Lower leg skin (tissue), 4 donors: Measurements from ENCODE around the gene RARA. TPM values are rescaled to one million over a fixed set of nuclear protein-coding genes. Genes with fewer than 3 reads are reported as not detected.

Experiments used
- DNase-seq, 2 donors: peaks; one replicate each; pipeline ENCODE4 v3.0.0-alpha.2; 2019; ENCODE audit warnings: low spot score in 2 of 2
- H3K4me3 ChIP-seq: fragments of 200-600 bp; sonication (generic); 2 replicates; pipeline ENCODE4 v1.5.1; 2017; ENCODE audit warnings: mild to moderate bottlenecking, low read depth; ENCODE audit not compliant: poor library complexity, severe bottlenecking
- CTCF ChIP-seq, 3 donors: fragments of 450-650 bp; IDR thresholded peaks; one replicate each; pipeline ENCODE4 v1.5.1; 2016; ENCODE audit warnings: antibody characterized with exemption in 3 of 3, mild to moderate bottlenecking in 3 of 3, moderate library complexity in 2 of 3
- POLR2A ChIP-seq, 2 donors: fragments of 450-650 bp; IDR thresholded peaks; one replicate each; pipeline ENCODE4 v1.6.1; 2016 to 2017; ENCODE audit warnings: antibody characterized with exemption in 2 of 2, mild to moderate bottlenecking in 1 of 2, moderate library complexity in 1 of 2
- WGBS, 2 donors: methylation state at CpG; one replicate each; pipeline ENCODE4 v1.1.5; 2018; 5-methylcytosine and 5-hydroxymethylcytosine counted together
- intact Hi-C: fragments of 100-400 bp; cut with DNase I; formaldehyde crosslinking; loops from one replicate; pipeline ENCODE4 v1.15.0; 2023; ENCODE audit warnings: low total_unique reads
- total RNA-seq, 4 donors: library from RNA; depleted of rRNA; stranded (reverse); fragments of >200 nt; gene quantifications; one replicate each; pipeline ENCODE4 v1.1.0, GENCODE V29; 2016

RARA gene
- total RNA-seq, 4 donors from 2014 or later: 18.1 to 38.0 (median 25.2) TPM

GRCh38 chr17:40340327-40340726 lies 31.3 kb downstream of the RARA start:
- no peak overlapping the region for H3K4me3 ChIP-seq
- WGBS, 2 donors: 84 to 88% methylated on average over 1 of the region's 1 CpG
- TF ChIP-seq CTCF (IDR thresholded peaks at IDR 0.05) (no peak), POLR2A (IDR thresholded peaks at IDR 0.05) (no peak)
- no peak for DNase-seq
- intact Hi-C loops: loop anchor here (10.0 kb wide), 1 partner anchor 226 kb away; no protein-coding TSS in a partner anchor

DNA sequence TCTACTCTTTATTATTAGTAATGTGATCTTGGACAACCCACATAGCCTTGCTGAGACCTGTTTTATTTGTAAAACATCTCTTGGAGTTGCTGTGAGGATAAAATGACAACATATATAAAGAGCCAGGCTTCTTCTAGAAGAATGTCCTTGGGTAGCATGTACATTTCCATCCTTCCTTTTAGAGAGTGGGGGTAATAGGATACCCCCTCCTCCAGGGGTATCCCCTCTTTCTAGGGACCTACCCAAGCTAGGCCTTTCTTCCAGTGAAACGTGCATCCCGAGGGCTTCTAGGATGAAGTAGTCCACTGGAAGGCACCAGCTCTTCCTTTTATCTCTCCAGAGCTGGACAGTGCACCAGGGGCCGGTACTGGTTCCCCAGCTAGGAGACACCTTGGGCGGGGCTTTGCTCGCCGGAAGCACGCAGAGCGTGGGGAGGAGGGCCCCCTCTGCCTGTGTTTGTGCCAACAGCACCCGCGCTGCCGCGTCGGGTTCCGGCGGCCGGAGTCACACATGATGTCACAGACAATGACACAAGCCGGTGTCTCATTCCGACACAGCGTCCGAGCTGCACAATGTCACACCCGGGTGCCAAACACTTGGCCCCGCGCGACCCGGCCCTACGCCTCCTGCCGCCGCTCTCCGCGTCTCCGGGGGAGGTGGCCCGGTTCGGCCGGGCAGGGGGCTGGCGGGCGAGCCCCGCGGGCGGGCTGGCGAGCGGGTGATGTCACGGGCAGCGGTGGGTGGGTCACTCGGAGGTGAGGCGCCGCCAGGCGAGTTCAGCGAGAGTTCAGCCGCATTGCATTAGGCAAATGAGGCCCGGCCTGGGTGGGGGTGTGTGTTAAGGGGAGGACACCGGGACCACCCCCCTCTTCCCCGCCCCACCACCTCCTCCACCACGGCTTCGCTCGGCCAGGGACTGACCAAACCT lies 32.2 kb downstream of the RARA start:
- TF ChIP-seq CTCF (IDR thresholded peaks at IDR 0.05): no peak
- TF ChIP-seq POLR2A (IDR thresholded peaks at IDR 0.05): no peak
- peak overlapping the region; percentile 73 for H3K4me3 ChIP-seq
- DNase-seq: peak; percentile 89 to 98
- intact Hi-C loops: loop anchor here (10.0 kb wide), 1 partner anchor 226 kb away; no protein-coding TSS in a partner anchor
- 0 to 1% methylated on average over 9 to 48 of the region's 55 CpGs for WGBS, 2 donors

- TF ChIP-seq CTCF (IDR thresholded peaks at IDR 0.05): no peak
- TF ChIP-seq POLR2A (IDR thresholded peaks at IDR 0.05): no peak
- intact Hi-C loops: loop anchor here (10.0 kb wide), 1 partner anchor 227 kb away; no protein-coding TSS in a partner anchor
- H3K4me3 ChIP-seq: peak overlapping the region; percentile 73
- 0 to 3% methylated on average over 19 to 42 of the region's 55 CpGs for WGBS, 2 donors
- DNase-seq: peak in 1 of 2 donors; percentile 97
These were observed 33.0 kb downstream of the RARA start for GRCh38 chr17:40341808-40342503.

DNA sequence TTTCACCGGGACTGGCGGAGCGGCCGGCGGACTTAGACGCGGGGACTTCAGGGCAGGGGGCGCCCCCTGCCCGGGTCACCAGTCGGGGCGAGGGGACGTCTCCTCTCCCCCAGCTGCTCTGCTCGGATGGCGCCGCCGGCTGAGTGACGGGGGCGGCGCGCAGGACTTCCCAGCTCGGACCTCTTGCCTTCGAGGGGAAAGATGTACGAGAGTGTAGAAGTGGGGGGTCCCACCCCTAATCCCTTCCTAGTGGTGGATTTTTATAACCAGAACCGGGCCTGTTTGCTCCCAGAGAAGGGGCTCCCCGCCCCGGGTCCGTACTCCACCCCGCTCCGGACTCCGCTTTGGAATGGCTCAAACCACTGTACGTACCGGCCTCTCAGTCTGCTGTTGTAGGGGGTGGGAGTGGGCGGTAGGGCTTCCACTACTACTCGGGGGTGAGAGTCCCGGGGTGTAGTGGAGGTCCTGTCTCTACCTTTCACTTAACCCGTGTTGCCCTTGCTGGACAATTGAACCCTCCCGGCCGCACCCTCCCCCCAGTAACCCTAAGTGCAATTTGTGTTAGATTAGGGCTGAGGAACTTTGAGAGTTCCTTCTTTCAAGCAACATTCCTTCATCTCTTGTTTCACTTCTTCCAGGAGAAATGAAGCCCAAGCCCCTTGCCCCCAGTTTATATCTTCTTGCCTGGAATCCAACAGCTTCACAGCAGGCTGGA lies 33.7 kb downstream of the RARA start:
- TF ChIP-seq POLR2A (IDR thresholded peaks at IDR 0.05) (no peak), CTCF (IDR thresholded peaks at IDR 0.05) (no peak)
- WGBS, 2 donors: 13 to 24% methylated on average over 37 of the region's 38 CpGs
- intact Hi-C loops: loop anchor here (10.0 kb wide), 1 partner anchor 228 kb away; no protein-coding TSS in a partner anchor
- DNase-seq: no peak
- H3K4me3 ChIP-seq: peak overlapping the region; percentile 73
